BLaER1 treated with 17β-estradiol and CSF1 and Interleukin-3, amounts not matched to agents 10 nM and 100 nM (cell line): ENCODE data around the gene C14orf132.
"Not testable (repeated sequence)": the region's sequence is repeated elsewhere in the genome, so short reads cannot be mapped to it uniquely, and the experiment has no call there.

ENCODE experiments used
- H3K27ac ChIP-seq, 11 experiments: shearing (Covaris generic); formaldehyde crosslinking; 2 replicates each; pipeline ENCODE4 v1.8.1; 2022
- H3K27me3 ChIP-seq, 11 experiments: shearing (Covaris generic); formaldehyde crosslinking; 2 replicates each; pipeline ENCODE4 v1.8.1; 2022
- H3K36me3 ChIP-seq, 11 experiments: shearing (Covaris generic); formaldehyde crosslinking; 2 replicates each; pipeline ENCODE4 v1.8.1; 2022
- H3K4me1 ChIP-seq, 10 experiments: shearing (Covaris generic); formaldehyde crosslinking; 2 replicates each; pipeline ENCODE4 v1.8.1; 2022
- H3K4me2 ChIP-seq, 11 experiments: shearing (Covaris generic); formaldehyde crosslinking; 2 replicates each; pipeline ENCODE4 v1.8.1; 2022
- H3K4me3 ChIP-seq, 10 experiments: shearing (Covaris generic); formaldehyde crosslinking; 2 replicates each; pipeline ENCODE4 v1.8.1; 2022
- H3K9ac ChIP-seq, 11 experiments: shearing (Covaris generic); formaldehyde crosslinking; 2 replicates each; pipeline ENCODE4 v1.8.1; 2022
- H3K9me3 ChIP-seq, 11 experiments: shearing (Covaris generic); formaldehyde crosslinking; replicated peaks in 1 of 11; 2 replicates each; pipeline ENCODE4 v1.8.1; 2022
- H4K20me1 ChIP-seq, 11 experiments: shearing (Covaris generic); formaldehyde crosslinking; 2 replicates each; pipeline ENCODE4 v1.8.1; 2022
- Cebpa-rat ChIP-seq, 11 experiments: shearing (Covaris generic); IDR thresholded peaks; 2 replicates each; pipeline ENCODE4 v1.8.1; 2022

The C14orf132 gene

GRCh38 chr14:96038920-96039632, at the start of gene C14orf132:
TSS of gene C14orf132 (plus strand) at chr14:96039362. CDS start at chr14:96039501, 139 bp downstream.
- Histone ChIP-seq H3K4me2 (peak within 1 kb of the TSS; percentile 92 to 97 (median 95)), H3K9me3 (no peaks in the 10 kb centered on the region; a peak in 1 of 22 replicates), H4K20me1 (peaks cover 0 to 12% (median 4%) of the 10 kb centered on the region in 11 experiments; a peak in 8 of 22 replicates), H3K9ac (peak within 1 kb of the TSS; percentile 86 to 96 (median 91)), H3K4me3 (peak within 1 kb of the TSS; percentile 88 to 99 (median 94)), H3K27ac (peak within 1 kb of the TSS; percentile 41 to 88 (median 86); a peak in 21 of 22 replicates), H3K4me1 (peaks cover 23 to 48% (median 34%) of the 10 kb centered on the region in 10 experiments), H3K27me3 (peaks cover 0 to 12% (median 6%) of the 10 kb centered on the region in 11 experiments; a peak in 7 of 22 replicates), H3K36me3 (peaks cover 0 to 16% (median 5%) of the 10 kb centered on the region in 11 experiments; a peak in 6 of 22 replicates)
- no peak for TF ChIP-seq Cebpa-rat (IDR thresholded peaks at IDR 0.05)

DNA sequence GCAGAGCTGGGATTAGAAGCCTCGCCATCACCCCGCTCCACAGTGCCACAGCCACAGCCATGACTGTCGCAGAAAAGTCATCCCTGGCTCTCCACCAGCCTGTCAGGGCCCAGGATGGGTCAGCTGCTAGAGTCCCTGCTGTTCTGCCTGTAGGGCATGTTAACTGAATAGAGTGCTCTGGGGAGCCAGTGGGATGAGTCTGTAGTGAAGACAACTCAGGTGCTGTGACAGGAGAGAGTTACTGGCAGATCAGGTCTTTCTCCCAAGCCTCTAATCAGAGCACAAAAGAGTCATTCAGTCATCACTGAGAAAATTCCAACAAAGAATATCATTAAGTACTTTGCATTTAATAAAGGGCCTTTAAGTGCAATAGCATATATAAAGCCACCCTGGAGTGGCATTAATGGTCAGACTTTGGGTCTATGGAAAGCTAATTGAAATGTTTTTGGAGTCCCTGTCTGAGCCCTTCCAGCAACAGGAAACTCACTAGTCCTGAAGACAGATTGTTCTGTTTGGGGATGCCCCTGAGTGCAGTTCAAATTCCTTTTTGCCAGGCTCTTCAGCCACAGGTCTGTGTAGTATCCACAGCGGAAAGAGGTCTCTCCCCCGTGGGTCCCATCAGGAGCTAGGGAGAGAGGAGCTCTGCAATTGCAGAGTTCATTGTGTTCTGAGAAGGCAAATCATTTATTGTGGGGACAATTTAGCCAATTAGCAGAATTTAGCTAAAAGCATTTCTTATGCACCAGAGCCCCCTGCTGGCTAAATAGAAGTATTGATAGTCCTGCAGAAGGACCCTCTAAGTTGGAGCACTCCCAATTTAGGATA, 45.2 kb upstream of the C14orf132 start:
- Histone ChIP-seq H3K9me3 (peaks cover 21 to 30% (median 27%) of the 10 kb centered on the region in 11 experiments), H3K36me3 (no peaks in the 10 kb centered on the region), H3K4me1 (peaks cover 0 to 8% (median 0%) of the 10 kb centered on the region in 10 experiments; a peak in 4 of 20 replicates), H3K27ac (no peak overlapping the region), H3K4me3 (no peak overlapping the region), H3K27me3 (no peaks in the 10 kb centered on the region), H3K9ac (no peak overlapping the region), H4K20me1 (no peaks in the 10 kb centered on the region), H3K4me2 (no peak overlapping the region)
- TF ChIP-seq Cebpa-rat (IDR thresholded peaks at IDR 0.05), result no peak

DNA sequence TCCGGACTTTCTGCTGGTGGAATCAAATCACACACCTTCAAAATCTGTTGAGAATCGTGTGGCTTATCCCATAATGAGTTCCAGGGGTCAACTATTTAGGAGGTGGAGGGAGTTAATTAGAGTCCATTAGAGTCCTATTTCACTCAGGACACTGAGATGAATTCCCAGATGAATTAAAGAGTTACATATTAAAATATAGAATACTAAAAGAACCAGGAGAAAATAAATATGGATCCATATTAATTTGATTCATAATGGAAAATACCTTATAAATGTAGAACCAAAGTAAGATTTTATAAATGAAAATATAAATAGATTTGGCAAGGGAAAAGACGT, 44.6 kb upstream of the C14orf132 start:
- no peak overlapping the region for H3K27ac ChIP-seq
- no peak for TF ChIP-seq Cebpa-rat (IDR thresholded peaks at IDR 0.05)
- H3K4me1 ChIP-seq, result peaks cover 0 to 8% (median 0%) of the 10 kb centered on the region in 10 experiments; a peak in 4 of 20 replicates
- H3K4me2 ChIP-seq, result no peak overlapping the region
- H3K4me3 ChIP-seq, result no peak overlapping the region
- H3K9me3 ChIP-seq, result peaks cover 21 to 30% (median 27%) of the 10 kb centered on the region in 11 experiments
- no peaks in the 10 kb centered on the region for H3K27me3 ChIP-seq
- no peak overlapping the region for H3K9ac ChIP-seq
- no peaks in the 10 kb centered on the region for H4K20me1 ChIP-seq
- H3K36me3 ChIP-seq, result no peaks in the 10 kb centered on the region

DNA sequence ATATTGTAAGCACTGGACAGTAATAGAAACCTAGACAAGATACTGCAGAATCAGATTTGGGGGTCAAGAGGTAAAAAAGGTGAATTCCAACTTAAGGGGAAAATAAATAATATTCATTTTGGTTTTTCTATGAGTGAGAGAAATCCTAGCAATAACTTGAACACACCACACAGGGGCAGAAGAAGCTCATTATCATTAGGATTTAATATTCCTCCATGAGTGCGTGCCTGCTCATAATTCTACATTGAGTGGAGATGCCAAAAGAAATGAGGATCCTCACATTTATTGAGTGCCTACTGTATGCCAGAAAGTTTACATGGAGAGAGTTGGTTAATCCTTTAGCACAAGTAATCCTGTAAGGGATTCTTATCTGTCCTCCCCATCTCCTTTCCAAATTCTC, 40.5 kb upstream of the C14orf132 start:
- H3K27ac ChIP-seq, result no peak overlapping the region
- no peaks in the 10 kb centered on the region for H3K36me3 ChIP-seq
- TF ChIP-seq Cebpa-rat (IDR thresholded peaks at IDR 0.05), result no peak
- H3K9me3 ChIP-seq, result peaks cover 7 to 15% (median 10%) of the 10 kb centered on the region in 11 experiments
- no peaks in the 10 kb centered on the region for H4K20me1 ChIP-seq
- no peak overlapping the region for H3K4me2 ChIP-seq
- H3K27me3 ChIP-seq, result no peaks in the 10 kb centered on the region
- peaks cover 0 to 31% (median 16%) of the 10 kb centered on the region in 10 experiments; a peak in 17 of 20 replicates for H3K4me1 ChIP-seq
- no peak overlapping the region for H3K9ac ChIP-seq
- no peak overlapping the region for H3K4me3 ChIP-seq

- H3K36me3 ChIP-seq, result no peaks in the 10 kb centered on the region
- no peak for TF ChIP-seq Cebpa-rat (IDR thresholded peaks at IDR 0.05)
These were observed 37.2 kb upstream of the C14orf132 start for GRCh38 chr14:96001866-96002497.

DNA sequence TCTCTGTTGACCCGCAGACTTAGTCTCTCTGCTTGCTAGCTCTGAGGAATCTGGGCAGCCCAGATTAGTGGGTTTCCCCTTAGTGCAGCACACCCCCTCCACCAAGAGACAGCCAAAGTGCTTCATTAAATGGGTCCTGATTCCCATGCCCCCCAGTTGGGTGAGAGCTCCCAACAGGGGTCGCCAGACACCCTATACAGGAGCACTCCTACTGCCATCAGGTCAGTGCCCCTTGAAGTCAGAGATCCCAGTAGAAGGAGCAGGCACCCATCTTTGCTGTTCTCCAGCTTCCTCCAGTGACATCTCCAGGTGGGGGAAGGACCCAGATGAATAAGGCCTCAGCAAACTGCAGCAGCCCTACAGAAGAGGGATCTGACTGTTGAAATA, 36.7 kb upstream of the C14orf132 start:
- Histone ChIP-seq H3K27me3 (no peaks in the 10 kb centered on the region), H3K4me1 (peaks cover 0 to 27% (median 16%) of the 10 kb centered on the region in 10 experiments; a peak in 17 of 20 replicates), H3K27ac (peak overlapping the region in 7 of 11 experiments; percentile 16 to 75 (median 50); a peak in 12 of 22 replicates), H3K36me3 (no peaks in the 10 kb centered on the region), H3K4me3 (peak overlapping the region in 3 of 10 experiments; percentile 8 to 35 (median 24); a peak in 1 of 20 replicates), H3K4me2 (peak overlapping the region in 9 of 11 experiments; percentile 54 to 91 (median 81); a peak in 18 of 22 replicates), H4K20me1 (no peaks in the 10 kb centered on the region), H3K9ac (peak overlapping the region in 5 of 11 experiments; percentile 16 to 66 (median 45); a peak in 9 of 22 replicates), H3K9me3 (peaks cover 24 to 44% (median 37%) of the 10 kb centered on the region in 11 experiments)
- no peak for TF ChIP-seq Cebpa-rat (IDR thresholded peaks at IDR 0.05)

More at GRCh38 chr14:96001866-96002497, 37.2 kb upstream of the C14orf132 start:
- Histone ChIP-seq H3K27me3 (no peaks in the 10 kb centered on the region), H3K4me1 (peaks cover 0 to 27% (median 16%) of the 10 kb centered on the region in 10 experiments; a peak in 17 of 20 replicates), H3K27ac (peak overlapping the region in 7 of 11 experiments; percentile 16 to 75 (median 50); a peak in 12 of 22 replicates), H3K4me2 (peak overlapping the region in 9 of 11 experiments; percentile 54 to 91 (median 81); a peak in 18 of 22 replicates), H3K4me3 (peak overlapping the region in 3 of 10 experiments; percentile 8 to 35 (median 24); a peak in 1 of 20 replicates), H4K20me1 (no peaks in the 10 kb centered on the region), H3K9ac (peak overlapping the region in 5 of 11 experiments; percentile 23 to 66 (median 45); a peak in 9 of 22 replicates), H3K9me3 (peaks cover 21 to 38% (median 32%) of the 10 kb centered on the region in 11 experiments)

DNA sequence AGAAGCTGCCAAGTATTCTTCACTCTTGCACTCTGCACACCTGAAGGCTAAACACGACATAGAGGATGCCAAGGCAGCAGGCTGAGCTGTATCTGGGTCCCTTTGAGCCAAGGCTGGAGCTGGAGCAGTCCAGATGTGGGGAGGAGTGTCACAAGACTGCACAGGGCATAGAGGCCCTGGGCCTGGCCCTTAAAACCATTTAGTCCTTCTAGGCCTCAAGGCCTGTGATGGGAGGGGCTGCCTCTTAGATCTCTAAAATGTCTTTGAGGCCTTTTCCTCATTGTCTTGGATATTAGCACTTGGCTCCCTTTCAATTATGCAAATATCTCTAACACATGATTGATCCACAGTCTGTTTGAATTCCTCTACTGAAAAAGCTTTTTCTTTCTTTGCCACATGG, 28.0 kb upstream of the C14orf132 start:
- no peak overlapping the region for H3K9ac ChIP-seq
- H3K4me2 ChIP-seq, result peak overlapping the region in 2 of 11 experiments; percentile 41 to 53; a peak in 4 of 22 replicates
- peak overlapping the region in 4 of 10 experiments; percentile 7 to 50 (median 20); a peak in 1 of 20 replicates for H3K4me3 ChIP-seq
- no peaks in the 10 kb centered on the region for H3K27me3 ChIP-seq
- H4K20me1 ChIP-seq, result no peaks in the 10 kb centered on the region
- no peak for TF ChIP-seq Cebpa-rat (IDR thresholded peaks at IDR 0.05)
- H3K9me3 ChIP-seq, result peaks cover 24 to 49% (median 39%) of the 10 kb centered on the region in 11 experiments
- H3K4me1 ChIP-seq, result peaks cover 0 to 20% (median 8%) of the 10 kb centered on the region in 10 experiments; a peak in 13 of 20 replicates
- H3K27ac ChIP-seq, result no peak overlapping the region
- H3K36me3 ChIP-seq, result peaks cover 0 to 9% (median 0%) of the 10 kb centered on the region in 11 experiments; a peak in 5 of 22 replicates

- Histone ChIP-seq H3K9me3 (peaks cover 24 to 46% (median 39%) of the 10 kb centered on the region in 11 experiments), H3K27ac (no peak overlapping the region; a peak in 1 of 22 replicates), H3K9ac (no peak overlapping the region), H3K27me3 (no peaks in the 10 kb centered on the region), H3K4me2 (peak overlapping the region in 2 of 11 experiments; percentile 41 to 53; a peak in 5 of 22 replicates), H3K36me3 (peaks cover 0 to 9% (median 0%) of the 10 kb centered on the region in 11 experiments; a peak in 5 of 22 replicates), H4K20me1 (no peaks in the 10 kb centered on the region), H3K4me3 (no peak overlapping the region), H3K4me1 (peaks cover 0 to 20% (median 8%) of the 10 kb centered on the region in 10 experiments; a peak in 13 of 20 replicates)
- TF ChIP-seq Cebpa-rat (IDR thresholded peaks at IDR 0.05), result no peak
These were observed 27.6 kb upstream of the C14orf132 start for GRCh38 chr14:96011607-96012006.

GRCh38 chr14:96012757-96013156, 26.4 kb upstream of the C14orf132 start:
- H3K27ac ChIP-seq, H3K9ac ChIP-seq, H3K27me3 ChIP-seq, H3K4me3 ChIP-seq, H4K20me1 ChIP-seq, H3K36me3 ChIP-seq: not testable (repeated sequence)
- H3K9me3 ChIP-seq, result peaks cover 20 to 40% (median 29%) of the 10 kb centered on the region in 11 experiments
- peak overlapping the region in 1 of 11 experiments; percentile 13; a peak in 3 of 22 replicates for H3K4me2 ChIP-seq
- H3K4me1 ChIP-seq, result peaks cover 0 to 20% (median 8%) of the 10 kb centered on the region in 10 experiments; a peak in 13 of 20 replicates
